HG03571 (cell line): ENCODE measurements around the gene GTPBP6.
A peak's percentile ranks its signal among the peaks of the same experiment; 100 is the strongest.
"Not testable (repeated sequence)": the region's sequence is repeated elsewhere in the genome, so short reads cannot be mapped to it uniquely, and the experiment has no call there.

ENCODE experiments used
- ATAC-seq: cut with Tn5 transposase; IDR thresholded peaks from one replicate; pipeline ENCODE4 v1.9.1; 2021; ENCODE audit not compliant: unreplicated experiment

Gene GTPBP6

GRCh38 chrX:335758-336155 is 17.2 kb upstream of the GTPBP6 start:
- no peak for ATAC-seq

DNA sequence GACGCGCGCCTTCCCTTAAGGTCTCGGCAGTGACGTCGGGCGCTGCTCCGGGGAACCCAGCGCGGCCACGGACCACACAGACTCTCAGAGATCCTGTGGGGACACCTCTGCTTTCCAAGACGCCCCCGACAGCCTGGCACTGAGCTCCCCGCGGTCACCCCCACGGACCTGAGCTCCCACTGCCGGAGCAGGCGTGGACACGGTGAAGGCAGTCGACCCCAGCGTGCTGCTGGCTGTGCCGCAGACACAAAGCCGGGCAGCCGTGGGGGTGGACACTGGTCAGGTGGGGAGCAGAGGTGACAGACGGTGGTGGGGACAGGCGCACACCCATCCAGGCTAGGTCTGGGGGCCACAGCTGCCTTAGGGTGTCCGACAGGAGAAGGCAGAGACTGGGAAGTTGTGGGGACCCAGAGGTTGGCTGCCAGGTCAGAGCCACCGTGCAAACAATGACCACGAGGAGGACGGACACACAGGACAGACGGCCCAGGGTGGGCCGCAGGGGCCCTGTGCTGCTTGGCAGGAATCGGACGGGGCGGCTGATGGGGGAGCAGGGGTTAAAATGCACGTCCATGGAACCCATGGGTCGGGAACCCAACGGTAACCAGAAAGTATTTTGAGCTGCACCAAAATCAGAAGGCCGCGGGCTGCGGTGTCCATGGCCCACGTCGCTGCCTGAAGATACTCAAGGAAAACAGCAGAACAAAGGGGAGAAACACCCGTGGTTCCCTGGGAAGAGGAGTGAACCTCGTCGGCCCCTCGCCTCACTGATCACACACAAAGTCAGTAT is 16.6 kb upstream of the GTPBP6 start:
- ATAC-seq: no peak

DNA sequence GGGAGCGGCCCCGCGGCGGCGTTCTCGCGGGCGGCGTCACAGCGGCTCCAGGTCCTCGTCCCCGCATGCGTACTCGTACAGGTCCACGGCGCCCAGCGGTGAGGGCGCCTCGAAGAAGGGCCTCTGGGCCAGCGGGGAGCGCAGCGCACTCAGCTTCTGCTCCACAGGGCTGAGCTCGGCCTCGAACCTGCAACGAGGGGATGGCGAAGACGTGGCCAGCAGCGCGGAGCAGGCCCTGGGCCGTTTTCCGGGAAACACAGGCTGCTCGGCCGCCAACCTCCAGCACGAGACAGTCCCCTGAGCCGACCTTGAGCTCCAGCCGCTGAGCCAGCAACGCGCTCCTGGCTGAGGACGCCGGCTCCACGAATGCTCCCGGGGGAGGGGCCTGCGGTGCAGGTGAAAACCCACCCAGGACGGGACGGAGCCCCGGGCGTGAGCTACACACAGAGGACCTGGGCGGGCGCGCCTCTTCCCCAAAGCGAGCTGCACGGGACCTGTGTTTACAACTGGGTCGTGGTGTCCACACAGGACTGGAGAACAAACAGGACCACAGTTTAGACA is 15.8 kb upstream of the GTPBP6 start:
- no peak for ATAC-seq

DNA sequence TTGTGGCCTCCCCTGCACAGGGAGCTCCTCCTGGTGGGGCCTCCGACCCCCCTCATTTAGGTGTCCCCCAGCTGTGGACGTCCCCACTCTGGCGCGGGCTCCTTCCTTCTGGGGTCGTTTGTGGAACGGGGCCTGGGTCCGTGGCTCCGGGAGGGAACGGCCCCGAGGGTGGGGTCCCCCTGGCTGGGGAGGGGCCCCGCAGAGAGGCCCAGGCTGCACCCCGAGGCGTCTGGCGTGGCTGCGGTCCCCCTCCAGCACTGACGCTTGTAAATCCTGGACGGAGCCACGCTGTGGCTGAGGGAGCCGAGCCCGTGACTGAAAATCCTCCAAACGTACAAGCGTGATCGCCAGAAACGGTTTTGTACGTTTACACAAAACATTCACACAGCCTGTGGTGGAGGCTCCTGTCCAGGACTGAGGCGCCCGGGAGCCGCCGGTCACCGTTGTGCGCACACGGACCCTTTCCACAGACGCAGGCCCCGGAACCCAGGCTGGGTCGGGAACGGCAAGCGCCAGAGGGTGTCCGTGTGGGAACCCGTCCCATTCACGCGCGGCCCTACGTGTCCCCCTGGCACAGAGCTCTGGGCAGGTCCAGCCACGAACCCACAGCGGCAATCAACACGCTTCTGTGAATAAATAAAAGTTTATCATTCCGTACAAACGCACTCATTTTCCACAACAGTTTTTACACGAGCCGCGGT is 15.2 kb upstream of the GTPBP6 start:
- ATAC-seq: no peak

DNA sequence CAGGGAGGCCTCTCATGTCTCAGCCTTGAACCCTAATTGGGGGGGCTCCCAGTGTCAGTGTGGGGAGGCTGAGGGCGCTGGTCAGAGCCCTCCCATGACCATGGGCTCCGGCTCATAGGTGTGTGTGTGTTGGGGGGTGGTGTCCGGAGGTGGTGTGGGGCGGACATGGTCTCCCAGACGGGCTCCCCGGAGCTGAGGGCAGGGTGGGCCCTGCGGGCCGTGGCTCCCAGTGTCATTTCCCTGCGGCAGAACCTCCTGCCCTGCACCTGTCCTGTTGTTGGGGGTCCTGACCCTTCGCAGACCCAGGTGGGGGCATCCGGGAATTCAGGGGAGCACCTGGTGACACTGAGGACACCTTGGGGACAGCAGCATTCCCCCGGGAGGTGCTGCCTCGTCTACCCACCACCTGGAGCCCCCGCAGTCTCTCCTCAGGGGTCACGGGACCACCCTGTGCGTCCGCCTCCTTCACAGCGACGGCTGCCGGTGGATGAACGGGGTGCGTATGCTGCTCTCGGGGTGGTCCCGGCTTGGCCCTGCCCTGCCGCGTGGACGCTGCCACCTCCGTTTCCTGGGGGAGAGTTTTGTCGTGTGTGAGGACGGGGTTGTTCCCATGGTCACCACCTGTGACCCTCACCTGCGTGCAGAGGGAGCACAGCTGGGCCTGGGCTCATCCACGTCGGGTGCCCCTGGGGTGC is 14.5 kb upstream of the GTPBP6 start:
- no peak for ATAC-seq

- ATAC-seq: no peak
Measured at GRCh38 chrX:332496-332860, 13.9 kb upstream of the GTPBP6 start.

DNA sequence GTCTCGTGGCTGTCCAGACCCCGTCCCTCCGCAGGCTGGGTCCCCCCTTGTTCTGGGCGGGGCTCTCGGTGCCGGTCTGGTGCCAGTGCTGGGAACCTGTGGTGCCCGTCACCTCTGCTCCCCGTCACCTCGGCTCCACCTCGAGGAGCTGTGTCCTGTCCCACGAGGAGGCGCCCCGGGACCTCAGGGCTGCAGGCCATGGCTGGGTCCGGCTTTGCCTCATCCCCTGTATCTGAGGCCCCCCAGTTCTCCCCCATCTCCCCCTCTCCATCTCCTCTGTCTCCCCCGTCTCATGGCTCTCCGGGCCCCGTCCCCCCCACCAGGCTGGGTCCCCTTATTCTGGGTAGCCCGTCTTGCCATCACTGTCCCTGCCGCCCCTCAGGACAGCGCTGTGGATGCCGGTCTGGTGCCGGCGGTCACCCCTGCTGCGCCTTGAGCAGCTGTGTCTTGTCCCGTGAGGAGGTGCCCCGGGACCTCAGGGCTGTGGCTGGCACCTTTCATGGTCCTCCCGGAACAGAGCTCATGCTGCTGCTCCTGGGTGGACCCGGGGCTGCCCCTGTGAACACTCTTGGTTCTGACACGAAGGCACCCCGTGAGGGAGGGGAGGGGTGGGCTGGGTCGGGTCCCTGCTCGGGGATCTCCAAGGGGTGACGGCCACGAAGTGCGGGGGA is 13.4 kb upstream of the GTPBP6 start:
- ATAC-seq: no peak

- no peak for ATAC-seq
Measured at GRCh38 chrX:331151-331824, 12.7 kb upstream of the GTPBP6 start.

- ATAC-seq: no peak
Measured at GRCh38 chrX:330726-331150, 12.1 kb upstream of the GTPBP6 start.

GRCh38 chrX:330141-330725 is 11.6 kb upstream of the GTPBP6 start:
- not testable (repeated sequence) for ATAC-seq

DNA sequence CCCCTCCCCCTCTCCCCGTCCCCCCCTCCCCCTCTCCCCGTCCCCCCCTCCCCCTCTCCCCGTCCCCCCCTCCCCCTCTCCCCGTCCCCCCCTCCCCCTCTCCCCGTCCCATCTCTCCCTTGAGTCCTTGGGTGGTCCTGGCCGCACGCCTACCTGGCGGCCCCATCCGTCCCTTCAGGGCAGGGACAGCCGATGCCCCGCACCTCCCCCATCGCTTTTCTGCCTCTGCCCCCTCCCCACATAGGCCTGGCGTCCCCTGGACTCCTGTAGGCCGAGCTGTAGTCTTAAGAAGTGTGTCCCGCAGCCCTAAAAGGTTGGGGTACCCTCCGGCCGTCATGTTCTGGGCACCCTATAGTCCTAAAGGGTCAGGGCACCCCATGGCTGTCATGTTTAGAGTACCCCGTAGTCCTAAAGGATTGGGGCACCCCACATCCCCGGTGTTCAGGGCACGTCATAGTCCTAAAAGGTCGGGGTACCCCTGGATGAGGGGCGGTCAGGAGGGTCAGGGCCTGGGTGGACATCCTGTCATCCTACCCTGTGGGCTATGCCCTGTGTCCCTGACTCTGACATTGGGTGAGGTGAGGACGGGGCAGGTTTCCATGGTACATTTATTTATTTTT is 10.8 kb upstream of the GTPBP6 start:
- no peak for ATAC-seq

DNA sequence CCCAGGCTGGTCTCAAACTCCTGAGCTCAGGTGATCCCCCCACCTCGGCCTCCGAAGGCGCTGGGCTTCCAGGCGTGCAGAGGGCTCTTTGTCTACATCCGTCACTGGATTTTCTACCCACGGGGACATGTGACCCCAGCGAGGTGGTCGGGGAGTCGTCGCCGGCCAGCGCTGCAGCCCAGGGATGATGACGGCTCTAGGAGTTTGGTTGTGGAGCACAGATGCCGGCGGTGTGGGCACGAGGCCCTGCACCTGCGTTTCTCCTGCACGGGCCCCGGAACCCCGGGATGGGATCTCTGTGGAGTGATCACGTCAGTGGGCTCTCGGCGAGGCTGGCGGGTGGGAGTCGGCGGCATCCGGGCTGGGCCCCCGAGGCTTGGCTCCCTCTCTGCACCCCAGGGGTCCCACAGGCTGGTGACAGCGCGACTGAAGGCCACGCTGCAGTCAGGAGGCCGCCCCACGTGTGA is 9.1 kb upstream of the GTPBP6 start:
- no peak for ATAC-seq

DNA sequence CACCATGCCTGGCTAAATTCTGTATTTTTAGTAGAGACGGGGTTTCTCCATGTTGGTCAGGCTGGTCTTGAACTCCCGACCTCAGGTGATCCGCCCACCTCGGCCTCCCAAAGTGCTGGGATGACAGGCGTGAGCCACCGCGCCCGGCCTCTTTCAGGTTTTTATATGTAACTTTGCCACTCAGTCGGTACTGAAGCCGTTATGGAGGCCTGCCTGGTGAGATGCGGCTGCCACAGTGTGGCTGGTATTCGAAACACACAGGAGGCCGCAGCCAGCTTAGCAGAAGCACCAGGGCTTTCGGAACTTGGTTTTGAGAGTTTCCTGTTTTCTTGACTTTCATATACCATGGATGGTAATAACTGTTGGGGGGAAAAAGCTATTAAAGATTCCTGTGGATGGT is 6.1 kb upstream of the GTPBP6 start:
- ATAC-seq: not testable (repeated sequence)

GRCh38 chrX:323721-324628 is 5.4 kb upstream of the GTPBP6 start:
- no peak for ATAC-seq

DNA sequence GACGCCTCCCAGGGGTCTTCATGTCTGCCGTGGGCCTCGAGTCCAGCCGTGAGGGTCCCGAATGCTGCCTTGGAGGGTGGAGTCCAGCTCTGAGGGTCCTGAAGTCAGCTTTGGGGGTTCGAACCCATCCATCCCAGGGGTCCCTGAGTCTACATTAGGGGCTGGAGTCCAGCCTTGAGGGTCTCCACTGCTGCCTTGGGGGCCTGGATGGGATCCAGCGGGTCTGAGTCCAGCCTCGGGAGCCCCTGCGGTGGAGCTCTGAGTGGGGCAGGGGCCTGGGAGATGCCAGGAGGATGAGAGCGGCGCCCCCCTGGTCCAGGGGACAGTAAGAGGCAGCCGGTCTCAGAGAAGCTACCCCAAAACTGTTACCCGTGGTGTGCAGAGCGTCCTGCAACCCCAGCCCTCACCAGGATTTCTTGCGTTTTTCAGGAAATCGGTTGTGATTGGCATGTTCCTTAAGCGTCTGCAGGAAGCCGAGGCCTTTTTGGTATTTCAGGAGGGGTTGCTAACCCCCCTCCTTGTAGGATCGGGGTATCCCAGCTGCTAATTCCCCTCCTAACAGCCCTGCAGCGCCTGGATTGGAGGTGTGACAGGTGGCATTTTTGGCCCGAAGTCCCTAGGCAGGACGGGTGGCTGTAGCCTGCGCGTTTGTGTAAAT is 1.7 kb upstream of the GTPBP6 start:
- ATAC-seq: no peak

GRCh38 chrX:319579-320125 is 1.1 kb upstream of the GTPBP6 start:
- ATAC-seq: no peak

DNA sequence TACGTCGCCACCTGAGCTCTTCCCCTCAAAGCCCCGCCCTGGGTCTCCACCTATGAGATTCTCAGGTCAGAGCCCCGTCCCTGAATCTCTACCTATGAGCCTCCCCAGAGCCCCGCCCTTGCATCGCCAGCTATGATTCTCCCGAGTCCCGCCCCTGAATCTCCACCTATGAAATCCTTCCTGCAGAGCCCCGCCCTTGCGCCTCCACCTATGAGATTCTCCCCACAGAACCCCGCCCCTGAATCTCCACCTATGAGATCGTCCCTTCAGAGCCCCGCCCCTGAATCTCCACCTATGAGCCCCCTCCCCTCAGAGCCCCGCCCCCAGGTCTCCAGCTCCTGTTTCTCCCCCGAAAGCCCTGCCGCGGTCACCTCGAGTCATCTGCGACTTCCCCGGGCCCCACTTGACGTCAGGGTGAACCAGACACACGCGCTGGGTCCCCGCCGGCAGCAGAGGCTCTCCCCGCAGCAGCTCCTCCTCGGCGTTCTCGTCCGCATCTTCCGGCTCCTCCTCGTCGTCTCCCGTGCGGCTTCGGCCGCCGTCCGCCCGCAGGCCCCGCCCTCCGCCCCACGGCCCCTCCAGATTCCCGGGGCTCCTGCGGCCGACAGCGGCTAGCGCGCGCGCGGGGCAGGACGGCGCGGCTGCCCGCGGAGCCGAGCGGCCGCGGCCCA is 393 bp downstream of the GTPBP6 start:
- peak; percentile 54 for ATAC-seq
